GM19193 (cell line): ENCODE data around the gene NGFR.

Source experiments
- POLR2A ChIP-seq: IDR thresholded peaks from 4 replicates; pipeline ENCODE4 v1.6.1; 2011; ENCODE audit not compliant: insufficient read depth, insufficient read length; ENCODE audit errors: extremely low read depth

NGFR gene

GRCh38 chr17:49552070-49552751, 57.1 kb downstream of the NGFR start:
- TF ChIP-seq POLR2A: no peak

GRCh38 chr17:49553676-49554335, 58.7 kb downstream of the NGFR start:
- TF ChIP-seq POLR2A: no peak

GRCh38 chr17:49554694-49555494, 59.8 kb downstream of the NGFR start:
- no peak for TF ChIP-seq POLR2A

- TF ChIP-seq POLR2A: no peak
Observed at GRCh38 chr17:49555495-49556222, 60.6 kb downstream of the NGFR start.

GRCh38 chr17:49556223-49556943, 61.3 kb downstream of the NGFR start:
- TF ChIP-seq POLR2A: no peak

GRCh38 chr17:49557312-49558024, 62.4 kb downstream of the NGFR start:
- TF ChIP-seq POLR2A: no peak
